Astrocyte of the cerebellum (primary cell): ENCODE data around the gene IFNLR1.

Experiments
- DNase-seq: peaks from one replicate; pipeline ENCODE4 v3.0.0-alpha.2; 2011; ENCODE audit warnings: low read depth
- H3K4me3 ChIP-seq: 2 replicates; pipeline ENCODE4 v1.5.1; 2011; ENCODE audit warnings: mild to moderate bottlenecking, low read depth, low read length, moderate library complexity
- in situ Hi-C: cut with HindIII; loops from 2 replicates; pipeline ENCODE4 v1.10.0; 2017; ENCODE audit warnings: low sequenced_read_pairs
- TF ChIP-seq, protein P1 (sequence below): IDR thresholded peaks from 2 replicates; pipeline ENCODE4 v1.5.1; 2012; ENCODE audit warnings: low read length, low read depth, moderate library complexity, mild to moderate bottlenecking; ENCODE audit errors: missing control alignments

Gene IFNLR1

DNA sequence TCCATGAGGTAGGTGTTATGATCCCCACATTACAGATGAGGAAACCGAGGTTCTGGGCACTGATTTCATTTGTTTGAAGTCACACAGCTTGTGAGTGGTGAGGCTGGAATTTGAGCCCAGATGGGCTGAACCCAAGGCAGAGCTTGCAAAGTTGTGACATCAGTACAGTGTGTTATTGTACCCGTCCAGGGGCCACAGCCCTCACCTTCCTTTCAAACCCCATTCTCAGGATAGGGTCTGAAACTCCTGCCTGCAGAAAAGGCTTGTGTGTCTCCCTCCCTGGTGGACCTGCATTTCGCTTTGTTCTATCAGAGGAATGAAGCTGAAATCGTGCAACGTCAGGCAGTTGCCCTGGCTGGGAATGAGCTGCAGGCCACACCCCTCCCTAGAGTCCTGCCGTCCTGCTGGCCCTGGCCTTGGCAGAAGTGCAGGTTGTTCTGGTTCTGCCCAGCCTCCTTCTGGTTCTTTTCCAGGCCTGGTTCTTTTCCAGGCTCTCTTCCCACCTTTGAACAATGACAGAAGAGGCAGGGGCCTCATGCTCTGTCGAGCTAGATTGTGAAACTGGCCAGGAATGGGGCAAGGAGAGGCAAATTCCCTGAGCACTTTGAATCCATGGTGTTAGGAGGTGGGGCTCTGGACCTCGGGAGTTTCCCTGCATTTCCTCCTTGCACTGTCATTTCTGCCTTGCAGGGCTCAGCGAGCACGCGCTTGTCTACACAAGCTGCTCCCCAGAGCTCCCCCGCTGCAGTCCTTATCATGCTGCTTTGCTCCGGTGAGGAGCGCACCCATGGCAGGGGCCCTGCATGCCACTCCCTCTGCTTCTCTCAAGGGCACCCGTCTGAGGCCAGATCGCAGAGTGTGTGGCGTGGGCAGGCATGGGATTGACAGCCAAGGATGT, 67.0 kb downstream of the IFNLR1 start:
- DNase-seq, result no peak
- in situ Hi-C loops, result loop anchor here (5.0 kb wide), 1 partner anchor 53 kb away; no protein-coding TSS in a partner anchor
- no peak overlapping the region for H3K4me3 ChIP-seq
- TF ChIP-seq, protein P1, sequence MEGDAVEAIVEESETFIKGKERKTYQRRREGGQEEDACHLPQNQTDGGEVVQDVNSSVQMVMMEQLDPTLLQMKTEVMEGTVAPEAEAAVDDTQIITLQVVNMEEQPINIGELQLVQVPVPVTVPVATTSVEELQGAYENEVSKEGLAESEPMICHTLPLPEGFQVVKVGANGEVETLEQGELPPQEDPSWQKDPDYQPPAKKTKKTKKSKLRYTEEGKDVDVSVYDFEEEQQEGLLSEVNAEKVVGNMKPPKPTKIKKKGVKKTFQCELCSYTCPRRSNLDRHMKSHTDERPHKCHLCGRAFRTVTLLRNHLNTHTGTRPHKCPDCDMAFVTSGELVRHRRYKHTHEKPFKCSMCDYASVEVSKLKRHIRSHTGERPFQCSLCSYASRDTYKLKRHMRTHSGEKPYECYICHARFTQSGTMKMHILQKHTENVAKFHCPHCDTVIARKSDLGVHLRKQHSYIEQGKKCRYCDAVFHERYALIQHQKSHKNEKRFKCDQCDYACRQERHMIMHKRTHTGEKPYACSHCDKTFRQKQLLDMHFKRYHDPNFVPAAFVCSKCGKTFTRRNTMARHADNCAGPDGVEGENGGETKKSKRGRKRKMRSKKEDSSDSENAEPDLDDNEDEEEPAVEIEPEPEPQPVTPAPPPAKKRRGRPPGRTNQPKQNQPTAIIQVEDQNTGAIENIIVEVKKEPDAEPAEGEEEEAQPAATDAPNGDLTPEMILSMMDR, result no peak

DNA sequence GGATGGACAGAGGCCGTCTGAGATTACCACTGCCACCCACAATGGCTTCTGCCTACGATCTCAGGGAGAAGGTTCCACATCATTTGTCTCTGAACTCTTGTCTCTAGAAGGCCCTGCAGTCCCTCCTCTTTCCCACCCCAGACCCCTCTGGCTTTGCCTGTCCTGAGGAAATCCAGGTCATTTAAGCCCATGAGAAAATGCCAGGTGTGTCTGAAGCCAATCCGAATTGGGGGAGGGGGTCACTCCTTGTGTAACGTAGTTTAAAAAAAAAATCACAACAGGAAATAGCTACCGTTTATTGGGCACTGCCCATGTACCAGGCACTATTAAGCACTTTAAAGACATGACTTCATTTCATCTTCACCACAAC, 67.6 kb downstream of the IFNLR1 start:
- in situ Hi-C loops, result loop anchor here (5.0 kb wide), 1 partner anchor 52 kb away; no protein-coding TSS in a partner anchor
- DNase-seq, result no peak
- TF ChIP-seq, protein P1, result no peak
- no peak overlapping the region for H3K4me3 ChIP-seq

DNA sequence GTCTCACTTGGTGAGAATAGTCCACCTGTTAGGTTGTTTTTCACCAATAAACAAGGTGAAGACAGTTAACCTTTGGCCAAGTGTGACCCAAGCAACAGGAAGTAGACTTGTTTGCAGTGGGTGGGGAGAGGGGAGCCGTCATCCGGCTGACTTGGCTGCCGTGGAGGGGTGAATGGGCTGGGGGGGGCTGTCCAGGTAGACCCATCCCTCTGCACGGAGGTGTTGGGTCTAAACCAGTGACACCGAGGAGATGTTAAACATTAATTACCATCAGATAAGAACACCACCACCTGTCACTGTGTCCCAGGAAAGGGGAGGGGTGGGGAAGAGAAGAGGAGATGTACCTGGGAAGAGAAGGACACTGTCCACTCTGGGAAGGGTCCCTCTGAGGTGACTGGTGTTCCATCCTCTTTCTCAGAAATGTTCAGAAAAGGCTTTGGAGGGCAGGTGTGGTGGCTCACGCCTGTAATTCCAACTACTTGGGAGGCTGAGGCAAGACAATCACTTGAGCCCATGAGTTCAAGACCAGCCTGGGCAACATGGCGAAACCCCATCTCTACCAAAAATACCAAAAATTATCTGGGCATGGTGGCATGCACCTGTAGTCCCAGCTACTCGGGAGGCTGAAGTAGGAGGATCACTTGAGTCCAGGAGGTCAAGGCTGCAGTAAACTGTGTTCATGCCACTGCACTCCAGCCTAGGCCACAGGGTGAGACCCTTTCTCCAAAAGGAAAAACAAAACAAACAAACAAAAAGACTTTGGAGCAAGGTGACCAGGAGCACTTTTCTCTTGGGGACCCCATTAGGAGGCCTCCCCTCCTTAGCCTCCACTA, 68.5 kb downstream of the IFNLR1 start:
- no peak for DNase-seq
- TF ChIP-seq, protein P1, result no peak
- H3K4me3 ChIP-seq, result no peak overlapping the region
- in situ Hi-C loops, result loop anchor here (5.0 kb wide), 1 partner anchor 51 kb away; no protein-coding TSS in a partner anchor

DNA sequence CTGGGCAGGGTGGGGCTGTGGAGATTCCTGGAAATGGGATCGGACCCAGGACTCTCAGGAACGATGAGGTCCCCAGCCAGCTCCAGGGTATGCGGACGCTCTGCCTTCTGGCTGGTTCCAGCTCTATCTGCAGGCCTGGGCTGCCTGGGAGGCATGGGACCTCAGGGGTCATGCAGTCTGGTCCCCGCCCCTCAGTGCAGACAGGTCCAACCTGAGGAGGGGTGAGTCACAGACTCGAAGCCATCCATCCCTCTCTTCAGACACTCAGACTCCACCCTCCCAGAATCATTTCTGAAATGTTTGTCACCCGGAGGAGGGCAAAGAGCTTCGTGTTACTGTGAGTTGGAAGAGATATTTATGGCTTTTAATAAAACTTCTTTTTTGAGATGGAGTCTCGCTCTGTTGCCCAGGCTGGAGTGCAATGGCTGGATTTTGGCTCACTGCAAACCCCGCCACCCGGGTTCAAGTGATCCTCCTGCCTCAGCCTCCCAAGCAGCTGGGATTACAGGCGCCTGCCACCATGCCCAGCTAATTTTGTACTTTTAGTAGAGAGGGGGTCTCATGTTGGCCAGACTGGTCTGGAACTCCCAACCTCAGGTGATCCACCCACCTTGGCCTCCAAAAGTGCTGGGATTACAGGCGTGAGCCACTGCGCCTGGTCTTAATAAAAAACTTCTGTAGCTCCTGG, 69.2 kb downstream of the IFNLR1 start:
- DNase-seq, result no peak
- no peak overlapping the region for H3K4me3 ChIP-seq
- in situ Hi-C loops, result loop anchor here (5.0 kb wide), 1 partner anchor 51 kb away; no protein-coding TSS in a partner anchor
- TF ChIP-seq, protein P1, result no peak

DNA sequence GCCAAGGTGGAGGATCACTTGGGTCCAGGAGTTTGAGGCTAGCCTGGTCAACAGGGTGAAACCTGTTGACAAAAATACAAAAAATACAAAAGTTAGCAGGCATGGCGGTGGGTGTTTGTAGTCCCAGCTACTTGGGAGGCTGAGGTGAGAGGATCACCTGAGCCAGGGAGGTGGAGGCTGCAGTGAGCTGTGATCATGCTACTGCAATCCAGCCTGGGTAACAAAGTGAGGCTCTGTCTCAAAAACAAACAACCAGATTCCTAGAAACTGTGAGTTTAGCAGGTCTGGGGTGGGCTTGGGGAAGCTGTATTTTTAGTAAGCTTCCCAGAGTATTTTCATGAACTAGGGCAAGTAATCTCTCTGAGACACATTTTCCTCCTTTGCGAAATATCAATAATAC, 70.0 kb downstream of the IFNLR1 start:
- in situ Hi-C loops, result loop anchor here (5.0 kb wide), 1 partner anchor 50 kb away; no protein-coding TSS in a partner anchor
- TF ChIP-seq, protein P1, result no peak
- no peak for DNase-seq
- H3K4me3 ChIP-seq, result no peak overlapping the region

DNA sequence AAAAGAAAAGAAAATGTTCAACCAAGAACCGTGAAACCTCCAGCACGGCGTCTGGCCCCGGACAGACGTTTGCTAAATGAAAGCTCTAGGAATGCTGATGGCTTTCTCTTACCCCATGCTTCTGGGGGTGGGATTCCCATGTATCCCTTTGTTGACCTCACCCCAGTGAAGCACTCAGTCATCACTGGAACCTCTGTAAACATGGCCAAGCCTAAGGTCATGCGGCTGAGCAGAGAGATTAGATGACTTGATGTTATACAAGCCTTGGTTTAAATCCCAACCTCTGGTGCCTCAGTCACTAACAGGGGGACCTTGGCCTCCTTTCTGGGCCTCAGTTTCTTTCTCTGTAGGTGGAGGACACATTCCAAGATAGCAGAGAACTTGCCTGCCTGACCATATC, 72.3 kb downstream of the IFNLR1 start:
- in situ Hi-C loops, result loop anchor here (5.0 kb wide), 1 partner anchor 47 kb away; no protein-coding TSS in a partner anchor
- H3K4me3 ChIP-seq, result no peak overlapping the region
- no peak for DNase-seq
- TF ChIP-seq, protein P1, result no peak
